GM21825 (cell line): ENCODE measurements around the gene CEP104.

ENCODE experiments used
- ATAC-seq: cut with Tn5 transposase; IDR thresholded peaks from one replicate; pipeline ENCODE4 v1.9.1; 2021; ENCODE audit warnings: mild to moderate bottlenecking, moderate library complexity; ENCODE audit not compliant: unreplicated experiment

The CEP104 gene

DNA sequence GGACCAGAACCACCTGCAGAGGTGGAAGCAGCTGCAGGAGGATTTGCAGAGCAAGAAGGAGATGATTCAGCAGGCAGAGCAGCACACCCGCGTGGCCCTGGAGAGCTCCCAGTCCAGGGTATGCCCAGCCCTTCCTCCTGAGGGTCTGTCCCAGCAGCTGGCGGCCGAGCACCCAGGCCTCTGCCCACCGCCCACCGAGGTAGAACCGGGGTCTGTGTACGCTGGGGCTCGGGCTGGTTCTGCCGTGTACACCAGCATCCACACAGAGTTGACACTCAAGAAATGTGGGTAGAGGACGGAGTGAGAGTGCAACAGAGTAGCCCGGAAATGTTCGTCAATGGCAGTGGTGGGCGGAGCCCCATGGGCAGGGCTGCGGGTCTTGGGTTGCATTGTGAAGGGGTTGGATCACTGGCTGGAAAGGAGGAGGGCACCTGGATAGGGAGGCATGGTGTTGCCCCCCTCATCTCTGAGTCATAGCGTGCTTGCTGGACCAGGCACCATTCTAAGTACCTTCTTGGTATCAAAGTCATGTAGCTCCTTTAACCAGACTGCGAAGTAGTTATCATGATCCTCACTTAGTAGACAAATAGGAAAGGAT lies 89.6 kb downstream of the CEP104 start:
- no peak for ATAC-seq

DNA sequence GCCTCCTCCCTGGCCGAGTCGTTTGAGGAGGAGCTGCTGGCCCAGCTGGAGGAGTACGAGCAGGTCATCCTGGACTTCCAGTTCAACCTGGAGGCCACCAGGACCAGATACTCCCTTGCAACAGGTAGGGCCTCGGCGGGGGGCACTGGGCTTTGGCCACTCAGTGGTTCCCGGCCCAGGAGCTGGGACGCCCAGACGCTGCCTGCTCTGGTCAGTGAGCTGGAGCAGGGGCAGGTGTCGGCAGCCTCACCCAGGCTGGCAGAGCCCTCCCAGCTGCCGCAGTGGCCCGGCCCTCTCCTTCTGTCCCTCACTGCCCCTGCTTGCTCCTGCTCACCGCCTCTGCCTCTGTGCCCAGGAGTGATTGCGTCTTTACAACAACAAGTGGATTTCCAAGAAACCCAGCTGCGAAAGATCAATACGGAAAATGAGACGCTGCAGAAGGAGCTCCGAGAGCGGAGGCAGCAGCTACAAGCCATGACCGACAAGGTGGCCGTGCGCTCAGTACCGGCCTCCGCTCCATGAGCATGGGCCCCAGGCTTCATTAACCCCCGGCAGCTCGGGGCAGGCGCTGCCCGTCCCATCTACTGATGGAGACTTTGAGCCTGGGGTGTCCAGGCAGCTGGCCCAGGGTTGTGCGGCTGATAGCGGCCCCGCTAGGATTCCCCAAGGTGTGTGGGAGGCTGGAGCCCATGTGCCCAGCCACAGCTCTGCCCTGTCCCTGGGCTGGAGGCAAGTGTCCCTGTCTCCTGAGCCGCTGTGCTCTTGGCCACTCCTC lies 93.5 kb downstream of the CEP104 start:
- ATAC-seq, result no peak

DNA sequence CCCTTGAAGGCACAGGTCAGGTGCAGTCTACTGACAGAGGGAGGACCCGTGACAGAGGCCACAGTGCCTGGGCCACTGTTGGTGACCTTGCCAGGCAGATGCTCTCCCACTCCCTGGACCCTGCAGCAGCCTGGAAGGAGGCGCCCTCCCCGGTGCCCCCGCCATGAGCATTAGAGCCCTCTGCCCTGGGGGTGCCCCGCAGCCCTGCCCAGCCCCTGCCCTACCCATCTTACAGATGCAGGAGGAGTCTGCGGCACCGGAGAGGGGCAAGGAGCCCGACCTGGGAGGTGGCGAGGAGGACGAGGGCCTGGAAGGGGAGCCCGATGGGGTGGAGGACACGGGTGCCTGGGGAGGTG lies 94.2 kb downstream of the CEP104 start:
- no peak for ATAC-seq

DNA sequence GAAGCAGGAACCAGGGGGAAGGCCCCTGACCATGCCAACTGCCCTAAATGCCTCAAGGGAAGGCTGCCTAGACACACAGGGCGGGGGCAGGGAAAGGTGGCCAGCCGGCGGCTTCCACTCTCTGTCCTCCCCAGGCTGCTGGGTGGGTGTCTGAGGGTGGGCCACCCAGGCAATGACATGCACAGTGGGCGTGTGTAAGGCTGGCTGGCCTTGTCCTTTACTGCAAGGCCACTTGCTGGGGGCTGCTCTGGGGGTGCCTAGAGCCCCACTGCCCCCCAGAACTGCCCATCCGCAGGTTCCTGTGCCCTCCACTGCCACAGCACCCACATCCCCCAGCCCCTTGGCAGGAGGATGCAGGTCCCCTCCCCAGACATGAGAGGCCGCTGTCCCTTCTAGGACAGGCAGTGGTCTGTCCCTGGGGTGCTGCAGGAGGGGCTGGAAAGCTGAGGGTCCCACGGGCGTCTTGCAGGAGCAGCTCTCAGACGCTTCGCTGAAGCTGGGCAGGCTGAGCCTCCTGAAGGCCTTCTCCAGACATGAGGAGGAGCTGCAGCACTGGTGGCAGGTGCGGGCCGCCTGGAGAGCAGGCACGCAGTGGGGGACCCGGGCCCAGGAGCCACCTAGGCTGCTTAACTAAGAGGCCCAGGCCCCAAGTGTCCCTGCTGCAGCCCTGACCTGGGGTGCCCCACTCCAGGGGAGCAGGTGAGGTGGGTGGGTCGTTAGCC lies 94.7 kb downstream of the CEP104 start:
- no peak for ATAC-seq
